HepG2 (cell line): ENCODE results near the gene IGFBP6. TPM values are rescaled to one million over a fixed set of nuclear protein-coding genes. Genes with fewer than 3 reads are reported as not detected.

Source experiments
- CCDC6 ChIP-seq: sonication (generic); formaldehyde crosslinking; IDR thresholded peaks from 2 replicates; pipeline ENCODE4 v1.8.1; 2022; ENCODE audit warnings: mild to moderate bottlenecking, missing genetic modification reagents, moderate library complexity
- CSRNP1 ChIP-seq: sonication (generic); formaldehyde crosslinking; IDR thresholded peaks from 2 replicates; pipeline ENCODE4 v1.8.1; 2023; ENCODE audit warnings: mild to moderate bottlenecking, missing genetic modification reagents
- GABPA ChIP-seq, 2 experiments: IDR thresholded peaks; 2 replicates each; pipeline ENCODE4 v1.6.1; 2011 to 2016; ENCODE audit warnings: low read depth in 2 of 2, low read length in 1 of 2, missing biosample characterization in 1 of 2, missing genetic modification characterization in 1 of 2
- HMG20A ChIP-seq: IDR thresholded peaks from 2 replicates; pipeline ENCODE4 v1.6.1; 2016; ENCODE audit warnings: borderline replicate concordance
- HNRNPL ChIP-seq: fragments of 200-400 bp; formaldehyde crosslinking; IDR thresholded peaks from 2 replicates; pipeline ENCODE4 v1.6.1; 2017; ENCODE audit warnings: mild to moderate bottlenecking, low read depth, low read length
- MTA1 ChIP-seq: sonication (generic); formaldehyde crosslinking; IDR thresholded peaks from 2 replicates; pipeline ENCODE4 v1.4.0; 2020; ENCODE audit warnings: missing genetic modification reagents, mild to moderate bottlenecking, borderline replicate concordance
- SKI ChIP-seq: fragments of 450-650 bp; IDR thresholded peaks from one replicate; pipeline ENCODE4 v1.6.1; 2018; ENCODE audit warnings: mild to moderate bottlenecking; ENCODE audit not compliant: partially characterized antibody
- TEAD3 ChIP-seq: optimal IDR thresholded peaks from 2 replicates; pipeline ENCODE3; 2016; ENCODE audit warnings: borderline replicate concordance
- ZNF230 ChIP-seq: sonication (generic); formaldehyde crosslinking; IDR thresholded peaks from 2 replicates; pipeline ENCODE4 v1.4.0; 2020; ENCODE audit warnings: mild to moderate bottlenecking, missing genetic modification reagents
- ZNF296 ChIP-seq: sonication (generic); formaldehyde crosslinking; conservative IDR thresholded peaks from 2 replicates; pipeline ENCODE4 v1.5.0; 2020; ENCODE audit warnings: mild to moderate bottlenecking, missing genetic modification reagents
- ZNF441 ChIP-seq: sonication (generic); formaldehyde crosslinking; IDR thresholded peaks from 2 replicates; pipeline ENCODE4 v1.7.0; 2021; ENCODE audit warnings: missing genetic modification reagents, borderline replicate concordance
- ZNF468 ChIP-seq: sonication (generic); formaldehyde crosslinking; IDR thresholded peaks from 2 replicates; pipeline ENCODE4 v1.8.0; 2022; ENCODE audit warnings: mild to moderate bottlenecking, moderate library complexity, missing genetic modification reagents
- ZNF501 ChIP-seq: sonication (generic); formaldehyde crosslinking; IDR thresholded peaks from 2 replicates; pipeline ENCODE4 v1.5.1; 2020; ENCODE audit warnings: mild to moderate bottlenecking, moderate library complexity, missing genetic modification reagents
- ZNF549 ChIP-seq: sonication (generic); formaldehyde crosslinking; IDR thresholded peaks from 2 replicates; pipeline ENCODE4 v1.5.0; 2020; ENCODE audit warnings: missing genetic modification reagents
- polyA plus RNA-seq, 8 experiments: library from polyadenylated mRNA; depleted of rRNA in 3 of 8; stranded (reverse) in 7 of 8; unstranded in 1 of 8; fragments of >200 nt; fragmentation: Illumina TruSeq in 4 of 8; extraction: Trizol in 4 of 8; gene quantifications; 2 replicates each; pipeline versions ENCODE4 v1.2.1 to v1.2.3, GENCODE V29; 2011 to 2016; ENCODE audit warnings: low read depth in 4 of 8, missing spikeins in 1 of 8, mixed read lengths in 1 of 8; ENCODE audit not compliant: insufficient read depth in 1 of 8
- total RNA-seq, 5 experiments: library from RNA; depleted of rRNA; stranded (reverse); fragments of >200 nt; fragmentation: Illumina TruSeq; extraction: Trizol; gene quantifications; 2 replicates each; pipeline ENCODE4 v1.2.3, GENCODE V29; 2016; ENCODE audit warnings: low read depth in 1 of 5
- TF ChIP-seq, protein P1 (sequence below): IDR thresholded peaks from 2 replicates; pipeline ENCODE4 v1.6.1; 2016; ENCODE audit warnings: mild to moderate bottlenecking
- TF ChIP-seq, protein P2 (sequence below): sonication (generic); formaldehyde crosslinking; IDR thresholded peaks from 2 replicates; pipeline ENCODE4 v1.4.0; 2020; ENCODE audit warnings: mild to moderate bottlenecking, missing genetic modification reagents

Gene IGFBP6
- total and polyA plus RNA-seq, 2 of the 13 experiments (the other 11 are each of a cell fraction or from before 2014, with no cell fraction given), result 3.9 to 25.2 TPM

- peak; percentile 7 for TF ChIP-seq SKI
- TF ChIP-seq, protein P1, sequence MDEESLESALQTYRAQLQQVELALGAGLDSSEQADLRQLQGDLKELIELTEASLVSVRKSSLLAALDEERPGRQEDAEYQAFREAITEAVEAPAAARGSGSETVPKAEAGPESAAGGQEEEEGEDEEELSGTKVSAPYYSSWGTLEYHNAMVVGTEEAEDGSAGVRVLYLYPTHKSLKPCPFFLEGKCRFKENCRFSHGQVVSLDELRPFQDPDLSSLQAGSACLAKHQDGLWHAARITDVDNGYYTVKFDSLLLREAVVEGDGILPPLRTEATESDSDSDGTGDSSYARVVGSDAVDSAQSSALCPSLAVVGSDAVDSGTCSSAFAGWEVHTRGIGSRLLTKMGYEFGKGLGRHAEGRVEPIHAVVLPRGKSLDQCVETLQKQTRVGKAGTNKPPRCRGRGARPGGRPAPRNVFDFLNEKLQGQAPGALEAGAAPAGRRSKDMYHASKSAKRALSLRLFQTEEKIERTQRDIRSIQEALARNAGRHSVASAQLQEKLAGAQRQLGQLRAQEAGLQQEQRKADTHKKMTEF (CRISPR knock-in tag), result peak; percentile 43; the same call in 1 of the 2 replicates
- TF ChIP-seq ZNF441 (CRISPR knock-in tag), result no peak; the same call in 1 of the 2 replicates
- TF ChIP-seq HNRNPL, result no peak
- TF ChIP-seq GABPA (IDR thresholded peaks at IDR 0.05; ENCODE audit: low read depth, low read length), result no peak
- peak; percentile 47 for TF ChIP-seq GABPA (CRISPR knock-in tag; IDR thresholded peaks at IDR 0.05; ENCODE audit: low read depth)
- TF ChIP-seq ZNF501 (CRISPR knock-in tag), result peak; percentile 78
- peak; percentile 66 for TF ChIP-seq CSRNP1
- TF ChIP-seq HMG20A (CRISPR knock-in tag), result peak; percentile 25; the same call in 1 of the 2 replicates
- 0 out of 2 replicates have a peak, but pooled peaks have one; percentile 80 for TF ChIP-seq ZNF296 (CRISPR knock-in tag)
- peak; percentile 34; the same call in 1 of the 2 replicates for TF ChIP-seq CCDC6 (CRISPR knock-in tag)
- TF ChIP-seq TEAD3 (CRISPR knock-in tag), result peak; percentile 60
- peak; percentile 87 for TF ChIP-seq MTA1 (CRISPR knock-in tag)
- TF ChIP-seq, protein P2, sequence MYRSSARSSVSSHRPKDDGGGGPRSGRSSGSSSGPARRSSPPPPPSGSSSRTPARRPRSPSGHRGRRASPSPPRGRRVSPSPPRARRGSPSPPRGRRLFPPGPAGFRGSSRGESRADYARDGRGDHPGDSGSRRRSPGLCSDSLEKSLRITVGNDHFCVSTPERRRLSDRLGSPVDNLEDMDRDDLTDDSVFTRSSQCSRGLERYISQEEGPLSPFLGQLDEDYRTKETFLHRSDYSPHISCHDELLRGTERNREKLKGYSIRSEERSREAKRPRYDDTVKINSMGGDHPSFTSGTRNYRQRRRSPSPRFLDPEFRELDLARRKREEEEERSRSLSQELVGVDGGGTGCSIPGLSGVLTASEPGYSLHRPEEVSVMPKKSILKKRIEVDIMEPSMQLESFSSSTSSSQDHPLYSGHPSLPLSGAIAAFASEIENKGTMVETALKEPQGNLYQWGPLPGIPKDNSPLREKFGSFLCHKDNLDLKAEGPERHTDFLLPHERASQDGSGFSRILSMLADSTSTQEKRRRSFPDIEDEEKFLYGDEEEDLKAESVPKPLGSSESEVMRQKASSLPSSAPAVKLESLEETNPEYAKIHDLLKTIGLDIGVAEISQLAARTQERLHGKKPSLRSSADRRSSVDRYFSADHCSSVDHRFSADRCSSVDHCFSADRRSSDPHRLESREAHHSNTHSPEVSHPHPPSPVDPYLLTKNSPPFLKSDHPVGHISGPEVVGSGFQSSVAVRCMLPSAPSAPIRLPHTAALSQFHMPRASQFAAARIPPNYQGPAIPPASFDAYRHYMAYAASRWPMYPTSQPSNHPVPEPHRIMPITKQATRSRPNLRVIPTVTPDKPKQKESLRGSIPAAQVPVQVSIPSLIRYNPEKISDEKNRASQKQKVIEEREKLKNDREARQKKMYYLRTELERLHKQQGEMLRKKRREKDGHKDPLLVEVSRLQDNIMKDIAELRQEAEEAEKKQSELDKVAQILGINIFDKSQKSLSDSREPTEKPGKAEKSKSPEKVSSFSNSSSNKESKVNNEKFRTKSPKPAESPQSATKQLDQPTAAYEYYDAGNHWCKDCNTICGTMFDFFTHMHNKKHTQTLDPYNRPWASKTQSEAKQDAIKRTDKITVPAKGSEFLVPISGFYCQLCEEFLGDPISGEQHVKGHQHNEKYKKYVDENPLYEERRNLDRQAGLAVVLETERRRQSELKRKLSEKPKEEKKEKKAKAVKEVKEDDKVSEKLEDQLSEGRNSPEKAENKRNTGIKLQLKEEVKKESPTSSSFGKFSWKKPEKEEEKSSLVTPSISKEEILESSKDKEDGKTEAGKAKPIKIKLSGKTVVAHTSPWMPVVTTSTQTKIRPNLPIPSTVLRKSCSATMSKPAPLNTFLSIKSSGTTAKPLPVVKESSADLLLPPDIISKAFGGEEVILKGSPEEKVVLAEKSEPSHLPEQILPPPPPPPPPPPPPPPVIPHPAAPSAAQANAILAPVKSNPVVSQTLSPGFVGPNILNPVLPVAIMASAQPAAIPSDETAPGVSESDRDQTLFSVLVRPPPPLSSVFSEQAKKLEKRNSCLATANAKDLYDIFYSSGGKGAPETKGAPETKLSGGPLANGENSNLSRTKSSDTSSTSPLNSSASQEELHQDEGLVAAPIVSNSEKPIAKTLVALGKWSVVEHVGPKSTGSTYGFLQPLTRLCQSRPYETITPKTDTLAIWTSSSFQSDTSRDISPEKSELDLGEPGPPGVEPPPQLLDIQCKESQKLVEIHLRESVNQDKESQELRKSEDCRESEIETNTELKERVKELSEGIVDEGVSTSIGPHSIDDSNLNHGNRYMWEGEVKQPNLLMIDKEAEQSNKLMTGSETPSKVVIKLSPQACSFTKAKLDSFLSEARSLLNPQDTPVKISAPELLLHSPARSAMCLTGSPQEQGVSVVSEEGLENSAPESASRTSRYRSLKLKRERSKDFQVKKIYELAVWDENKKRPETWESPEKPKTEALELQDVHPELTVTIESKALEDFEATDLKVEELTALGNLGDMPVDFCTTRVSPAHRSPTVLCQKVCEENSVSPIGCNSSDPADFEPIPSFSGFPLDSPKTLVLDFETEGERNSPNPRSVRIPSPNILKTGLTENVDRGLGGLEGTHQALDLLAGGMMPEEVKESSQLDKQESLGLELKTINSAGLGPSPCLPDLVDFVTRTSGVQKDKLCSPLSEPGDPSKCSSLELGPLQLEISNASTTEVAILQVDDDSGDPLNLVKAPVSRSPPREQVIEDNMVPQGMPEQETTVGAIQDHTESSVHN, result peak; percentile 68; the same call in 1 of the 2 replicates
- no peak for TF ChIP-seq ZNF549 (CRISPR knock-in tag)
- no peak for TF ChIP-seq ZNF230
- no peak for TF ChIP-seq ZNF468 (CRISPR knock-in tag)
These were observed 46.2 kb upstream of the IGFBP6 start (continued) for GRCh38 chr12:53051058-53051880.
